MM.1S (cell line): ENCODE results near the gene SERTAD2.

Source experiments
- CTCF ChIP-seq: fragments of 300-600 bp; sonication (generic); IDR thresholded peaks from 2 replicates; pipeline ENCODE4 v1.5.1; 2016; ENCODE audit warnings: antibody characterized with exemption, low read length, mixed read lengths
- EZH2phosphoT487 ChIP-seq: fragments of 300-600 bp; sonication (generic); IDR thresholded peaks from 2 replicates; pipeline ENCODE4 v1.6.1; 2018; ENCODE audit warnings: antibody characterized with exemption, low read length

- TF ChIP-seq CTCF (no peak), EZH2phosphoT487 (no peak)
Observed at GRCh38 chr2:64649013-64649484, 4.7 kb downstream of the SERTAD2 start.
